OCI-LY7 (cell line): ENCODE measurements around the gene IL10RB. TPM values are rescaled to one million over a fixed set of nuclear protein-coding genes. Genes with fewer than 3 reads are reported as not detected.

Source experiments
- BruUV-seq: library from RNA; stranded (reverse); fragments of 400-500 nt; replicated peaks from 2 replicates; lab custom pipeline; 2021; lab: Mats Ljungman, UMichigan
- CTCF ChIA-PET: fragments of 300-600 bp; sonication (Branson Sonifier 250); formaldehyde crosslinking; loops from one replicate; lab custom pipeline; 2022; ENCODE audit warnings: antibody characterized with exemption; ENCODE audit not compliant: unreplicated experiment; lab: Charles Lee
- POLR2A ChIA-PET: fragments of 300-600 bp; sonication (Branson Sonifier 250); formaldehyde crosslinking; loops from one replicate; lab custom pipeline; 2022; ENCODE audit warnings: antibody characterized with exemption; lab: Charles Lee
- DNase-seq: peaks from one replicate; pipeline ENCODE4 v3.0.0-alpha.2; 2015; ENCODE audit warnings: low spot score
- H2AFZ ChIP-seq: fragments of 200-600 bp; sonication (generic), shearing (Covaris generic); 2 replicates; pipeline ENCODE4 v1.6.1; 2014; ENCODE audit warnings: mild to moderate bottlenecking, antibody characterized with exemption, low read length, moderate library complexity
- H3K27ac ChIP-seq: fragments of 200-600 bp; sonication (generic); 2 replicates; pipeline ENCODE4 v1.5.1; 2014; ENCODE audit warnings: mixed run types, low read depth, mild to moderate bottlenecking, moderate library complexity, low read length, inconsistent platforms; ENCODE audit not compliant: poor library complexity, severe bottlenecking
- H3K36me3 ChIP-seq: fragments of 200-600 bp; sonication (generic); 2 replicates; pipeline ENCODE4 v1.6.1; 2014; ENCODE audit warnings: mild to moderate bottlenecking, antibody characterized with exemption, low read length, moderate library complexity, mixed read lengths; ENCODE audit not compliant: insufficient read depth
- H3K4me1 ChIP-seq: fragments of 200-600 bp; sonication (generic); 2 replicates; pipeline ENCODE4 v1.5.1; 2014; ENCODE audit warnings: mild to moderate bottlenecking, low read length; ENCODE audit not compliant: insufficient read depth, poor library complexity, severe bottlenecking
- H3K4me2 ChIP-seq: fragments of 200-600 bp; sonication (generic); 2 replicates; pipeline ENCODE4 v1.6.1; 2014; ENCODE audit warnings: mild to moderate bottlenecking, low read length
- H3K4me3 ChIP-seq: fragments of 200-600 bp; sonication (generic); 2 replicates; pipeline ENCODE4 v1.5.1; 2014; ENCODE audit warnings: mild to moderate bottlenecking, low read depth, low read length; ENCODE audit not compliant: poor library complexity, severe bottlenecking
- H3K79me2 ChIP-seq: fragments of 200-600 bp; sonication (generic); 2 replicates; pipeline ENCODE4 v1.6.1; 2016; ENCODE audit warnings: low read depth, mild to moderate bottlenecking, low read length, moderate library complexity, mixed read lengths; ENCODE audit not compliant: insufficient read depth
- H3K9me2 ChIP-seq: fragments of 200-600 bp; sonication (generic); 2 replicates; pipeline ENCODE4 v1.6.1; 2016; ENCODE audit warnings: mild to moderate bottlenecking, low read length, mixed read lengths; ENCODE audit not compliant: insufficient read depth
- H3K9me3 ChIP-seq: fragments of 200-600 bp; sonication (generic); 2 replicates; pipeline ENCODE4 v1.6.1; 2014; ENCODE audit warnings: mild to moderate bottlenecking, mixed run types, low read length, mixed read lengths
- H4K20me1 ChIP-seq: fragments of 200-600 bp; sonication (generic); 2 replicates; pipeline ENCODE4 v1.6.1; 2014; ENCODE audit warnings: mild to moderate bottlenecking, antibody characterized with exemption, low read length, moderate library complexity, mixed read lengths; ENCODE audit not compliant: insufficient read depth
- EZH2phosphoT487 ChIP-seq: fragments of 200-600 bp; sonication (generic); IDR thresholded peaks from 2 replicates; pipeline ENCODE4 v1.6.1; 2018; ENCODE audit warnings: low read depth, borderline replicate concordance, mild to moderate bottlenecking, mixed run types, antibody characterized with exemption, low read length, moderate library complexity, mixed read lengths
- intact Hi-C: fragments of 100-400 bp; cut with micrococcal nuclease; formaldehyde crosslinking; loops from one replicate; pipeline ENCODE4 v1.10.0; 2022; ENCODE audit not compliant: unreplicated experiment
- total RNA-seq, 2 experiments: library from RNA; depleted of rRNA in 1 of 2; stranded (reverse); fragments of >200 nt in 1 of 2; shearing (Covaris generic) in 1 of 2; gene quantifications; 2 replicates each; pipeline ENCODE4 v1.2.3, GENCODE V29; 2014 to 2022
- TF ChIP-seq, protein P1 (sequence below): fragments of 200-600 bp; sonication (generic); conservative IDR thresholded peaks from 2 replicates; pipeline ENCODE4 v1.5.1; 2014; ENCODE audit warnings: mild to moderate bottlenecking, antibody characterized with exemption, low read length, moderate library complexity, mixed read lengths

IL10RB gene
- total RNA-seq, 2 experiments from 2014 or later: 48.0 to 48.3 TPM

DNA sequence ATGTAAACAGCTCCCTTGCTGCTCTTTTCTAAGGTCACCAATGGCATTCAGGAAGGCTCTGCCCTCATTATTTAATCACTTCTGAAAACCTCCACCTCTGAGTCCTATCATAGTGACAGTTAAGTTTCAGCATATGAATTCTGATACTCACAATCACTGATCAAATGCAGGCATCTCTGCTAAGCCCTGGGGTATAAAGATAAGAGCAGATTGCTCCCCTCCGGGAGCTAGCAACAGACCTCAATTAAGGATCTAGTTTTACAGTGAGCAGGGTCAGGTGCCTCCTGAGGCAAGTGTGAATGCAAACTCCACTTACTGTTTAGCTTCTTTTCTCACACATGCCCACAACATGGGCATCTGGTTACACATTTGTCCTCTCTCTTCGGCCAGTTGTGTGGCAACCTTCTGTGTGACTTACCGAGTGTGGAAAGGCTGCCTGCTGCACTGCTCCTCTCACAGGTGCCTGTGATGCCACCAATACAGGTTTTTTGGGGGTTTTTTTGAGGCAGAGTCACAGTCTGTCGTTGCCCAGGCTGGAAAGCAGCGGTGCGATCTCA, 15.0 kb downstream of the IL10RB start:
- peaks cover 20% of the 10 kb centered on the region; the same call in 1 of the 2 replicates for H3K9me3 ChIP-seq
- no peaks in the 10 kb centered on the region for H3K79me2 ChIP-seq
- H3K36me3 ChIP-seq: peaks cover 89% of the 10 kb centered on the region

DNA sequence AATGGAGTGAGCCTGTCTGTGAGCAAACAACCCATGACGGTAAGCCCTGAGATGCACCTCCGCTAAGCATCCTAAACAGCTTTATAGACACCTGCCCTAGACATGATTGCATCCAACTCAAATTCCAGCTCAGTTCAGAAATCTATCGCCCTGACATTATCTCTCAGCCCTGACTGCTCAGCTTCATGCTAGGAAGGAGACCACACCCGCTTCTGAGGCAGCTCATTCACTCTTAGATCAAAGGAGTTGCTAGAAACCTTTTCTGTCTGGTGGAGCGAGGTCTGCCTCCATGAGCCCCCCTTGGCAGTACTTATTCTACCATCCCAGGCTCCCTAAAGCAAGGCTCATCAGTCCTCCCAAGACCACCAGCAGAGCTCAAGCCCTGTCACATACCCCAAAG, 17.0 kb downstream of the IL10RB start:
- Histone ChIP-seq H3K36me3 (peaks cover 89% of the 10 kb centered on the region), H3K4me1 (peaks cover 18% of the 10 kb centered on the region), H4K20me1 (no peaks in the 10 kb centered on the region), H2AFZ (no peak overlapping the region), H3K4me2 (no peak overlapping the region), H3K79me2 (no peaks in the 10 kb centered on the region), H3K9me3 (peaks cover 18% of the 10 kb centered on the region; the same call in 1 of the 2 replicates), H3K4me3 (no peak overlapping the region), H3K27ac (no peak overlapping the region), H3K9me2 (no peaks in the 10 kb centered on the region)
- intact Hi-C loops: no loop called here
- CTCF ChIA-PET: no interaction called here
- no TSS peak for BruUV-seq
- DNase-seq: no peak
- TF ChIP-seq, protein P1, sequence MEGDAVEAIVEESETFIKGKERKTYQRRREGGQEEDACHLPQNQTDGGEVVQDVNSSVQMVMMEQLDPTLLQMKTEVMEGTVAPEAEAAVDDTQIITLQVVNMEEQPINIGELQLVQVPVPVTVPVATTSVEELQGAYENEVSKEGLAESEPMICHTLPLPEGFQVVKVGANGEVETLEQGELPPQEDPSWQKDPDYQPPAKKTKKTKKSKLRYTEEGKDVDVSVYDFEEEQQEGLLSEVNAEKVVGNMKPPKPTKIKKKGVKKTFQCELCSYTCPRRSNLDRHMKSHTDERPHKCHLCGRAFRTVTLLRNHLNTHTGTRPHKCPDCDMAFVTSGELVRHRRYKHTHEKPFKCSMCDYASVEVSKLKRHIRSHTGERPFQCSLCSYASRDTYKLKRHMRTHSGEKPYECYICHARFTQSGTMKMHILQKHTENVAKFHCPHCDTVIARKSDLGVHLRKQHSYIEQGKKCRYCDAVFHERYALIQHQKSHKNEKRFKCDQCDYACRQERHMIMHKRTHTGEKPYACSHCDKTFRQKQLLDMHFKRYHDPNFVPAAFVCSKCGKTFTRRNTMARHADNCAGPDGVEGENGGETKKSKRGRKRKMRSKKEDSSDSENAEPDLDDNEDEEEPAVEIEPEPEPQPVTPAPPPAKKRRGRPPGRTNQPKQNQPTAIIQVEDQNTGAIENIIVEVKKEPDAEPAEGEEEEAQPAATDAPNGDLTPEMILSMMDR: no peak
- no peak for TF ChIP-seq EZH2phosphoT487
- POLR2A ChIA-PET: interaction anchor here (0.5 to 1.1 kb wide), 3 partner anchors 77 to 274 kb away, joined by 3 to 4 read pairs (median 3); no protein-coding TSS in a partner anchor

More for the DNA sequence above, 15.0 kb downstream of the IL10RB start:
- no peak for TF ChIP-seq EZH2phosphoT487
- TF ChIP-seq, protein P1: no peak
- no peak overlapping the region for H3K4me3 ChIP-seq
- H3K9me2 ChIP-seq: no peaks in the 10 kb centered on the region
- intact Hi-C loops: no loop called here
- no TSS peak for BruUV-seq
- ChIA-PET CTCF (no interaction called here), POLR2A (interaction anchor here (1.2 kb wide), 1 partner anchor 99 kb away, joined by 3 read pairs; no protein-coding TSS in a partner anchor)
- no peak overlapping the region for H3K27ac ChIP-seq
- H3K4me1 ChIP-seq: peaks cover 10% of the 10 kb centered on the region
- no peak overlapping the region for H3K4me2 ChIP-seq
- no peak overlapping the region for H2AFZ ChIP-seq
- H4K20me1 ChIP-seq: no peaks in the 10 kb centered on the region
- DNase-seq: no peak

DNA sequence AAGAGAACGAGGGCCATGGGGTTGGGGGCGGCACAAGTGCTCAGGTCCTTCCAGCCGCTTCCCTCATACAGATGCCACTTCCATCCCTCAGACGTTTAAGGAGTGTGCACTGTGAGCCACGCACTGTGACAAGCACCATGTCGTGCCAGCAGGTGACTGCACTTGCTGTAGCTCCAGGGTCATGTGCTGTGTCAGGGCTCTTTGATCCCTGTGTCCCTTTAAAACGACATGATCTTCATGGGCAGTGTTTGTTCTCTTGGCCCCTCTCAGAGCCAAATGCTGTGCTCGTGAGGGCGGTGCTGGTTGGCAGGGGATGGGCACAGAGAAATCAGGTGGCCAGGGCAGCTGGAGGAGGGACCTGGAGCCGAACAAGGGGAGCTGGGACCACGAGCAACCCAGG, 19.9 kb downstream of the IL10RB start:
- Histone ChIP-seq H3K79me2 (no peaks in the 10 kb centered on the region), H3K4me1 (peaks cover 18% of the 10 kb centered on the region), H4K20me1 (no peaks in the 10 kb centered on the region), H2AFZ (no peak overlapping the region), H3K27ac (no peak overlapping the region), H3K9me2 (no peaks in the 10 kb centered on the region), H3K4me3 (no peak overlapping the region), H3K36me3 (peaks cover 83% of the 10 kb centered on the region), H3K4me2 (no peak overlapping the region), H3K9me3 (no peaks in the 10 kb centered on the region)
- intact Hi-C loops: no loop called here
- no TSS peak for BruUV-seq
- ChIA-PET POLR2A (interaction anchor here (0.8 to 1.2 kb wide), 3 partner anchors 14 to 49 kb away, joined by 3 to 4 read pairs (median 3); no protein-coding TSS in a partner anchor), CTCF (no interaction called here)
- TF ChIP-seq EZH2phosphoT487: no peak
- TF ChIP-seq, protein P1: no peak
- DNase-seq: no peak
